K562 (cell line): ENCODE measurements around the gene IQUB. TPM values are rescaled to one million over a fixed set of nuclear protein-coding genes. Genes with fewer than 3 reads are reported as not detected.

Source experiments
- BRF1 ChIP-seq: IDR thresholded peaks from 3 replicates; pipeline ENCODE4 v1.6.1; 2011; ENCODE audit warnings: borderline replicate concordance, mild to moderate bottlenecking; ENCODE audit not compliant: insufficient read length; ENCODE audit errors: extremely low read depth
- LARP7 ChIP-seq: fragments of 450-650 bp; IDR thresholded peaks from 2 replicates; pipeline ENCODE4 v1.6.1; 2016
- PCBP2 ChIP-seq: fragments of 200-400 bp; formaldehyde crosslinking; IDR thresholded peaks from 2 replicates; pipeline ENCODE4 v1.6.1; 2018; ENCODE audit warnings: low read length, low read depth, mild to moderate bottlenecking, moderate library complexity; ENCODE audit not compliant: poor library complexity, severe bottlenecking
- POLR2AphosphoS5 ChIP-seq: IDR thresholded peaks from 2 replicates; pipeline ENCODE4 v1.6.1; 2011; ENCODE audit warnings: mild to moderate bottlenecking, low read depth, low read length, moderate library complexity; ENCODE audit not compliant: control insufficient read depth, insufficient read depth
- PURB ChIP-seq: sonication (generic); formaldehyde crosslinking; IDR thresholded peaks from 2 replicates; pipeline ENCODE4 v1.9.0; 2021; ENCODE audit warnings: low read depth, mild to moderate bottlenecking, missing genetic modification reagents
- RCOR1 ChIP-seq, 2 experiments: IDR thresholded peaks; 2 replicates each; pipeline ENCODE4 v1.6.1; 2012; ENCODE audit warnings: low read depth in 2 of 2, low read length in 2 of 2, borderline replicate concordance in 1 of 2, improper control_type of control experiment in 1 of 2
- SIN3A ChIP-seq, 2 experiments: fragments of 150-350 bp in 1 of 2; IDR thresholded peaks; 2 replicates each; pipeline ENCODE4 v1.6.1; 2011 to 2016; ENCODE audit warnings: borderline replicate concordance in 2 of 2, low read depth in 2 of 2, low read length in 2 of 2, mild to moderate bottlenecking in 2 of 2, moderate library complexity in 2 of 2; ENCODE audit not compliant: control insufficient read depth in 1 of 2
- ZC3H8 ChIP-seq: fragments of 450-650 bp; IDR thresholded peaks from 2 replicates; pipeline ENCODE4 v1.6.1; 2017
- ZNF224 ChIP-seq: sonication (generic); formaldehyde crosslinking; IDR thresholded peaks from 2 replicates; pipeline ENCODE4 v1.8.0; 2022; ENCODE audit warnings: mild to moderate bottlenecking, missing genetic modification reagents
- polyA plus RNA-seq, 8 experiments: library from polyadenylated mRNA; depleted of rRNA in 4 of 8; stranded (reverse) in 5 of 8; unstranded in 3 of 8; fragments of >200 nt; fragmentation: Nextera tagmentation in 2 of 8; fragmentation: Illumina TruSeq in 1 of 8; extraction: Ambion mirVana in 2 of 8; extraction: Trizol in 1 of 8; gene quantifications; 2 replicates each; pipeline versions ENCODE4 v1.2.1 to v1.2.3, GENCODE V29; 2011 to 2014; ENCODE audit warnings: inconsistent platforms in 1 of 8, missing spikeins in 1 of 8
- total RNA-seq, 7 experiments: library from RNA; depleted of rRNA in 6 of 7; stranded (reverse); fragments of >200 nt in 6 of 7; fragmentation: Illumina TruSeq in 2 of 7; extraction: Trizol in 2 of 7; gene quantifications; 2 replicates each; pipeline versions ENCODE4 v1.2.1 to v1.2.3, GENCODE V29; 2011 to 2021; ENCODE audit warnings: low replicate concordance in 1 of 7
- TF ChIP-seq, protein P1 (sequence below): fragments of 200-800 bp; sonication (Bioruptor generic); IDR thresholded peaks from 2 replicates; pipeline ENCODE4 v1.6.1; 2017; ENCODE audit warnings: missing genetic modification characterization, missing compliant biosample characterization
- TF ChIP-seq, protein P2 (sequence below): sonication (generic); formaldehyde crosslinking; IDR thresholded peaks from 2 replicates; pipeline ENCODE4 v1.8.0; 2023; ENCODE audit warnings: mild to moderate bottlenecking, missing genetic modification reagents
- TF ChIP-seq, protein P3 (sequence below): IDR thresholded peaks from 2 replicates; pipeline ENCODE4 v1.6.1; 2016; ENCODE audit warnings: missing genetic modification characterization, missing compliant biosample characterization

Gene IQUB
- total and polyA plus RNA-seq, 9 of the 15 experiments (the other 6 are each of a cell fraction or from before 2014, with no cell fraction given), result 0.62 to 2.6 (median 1.4) TPM

DNA sequence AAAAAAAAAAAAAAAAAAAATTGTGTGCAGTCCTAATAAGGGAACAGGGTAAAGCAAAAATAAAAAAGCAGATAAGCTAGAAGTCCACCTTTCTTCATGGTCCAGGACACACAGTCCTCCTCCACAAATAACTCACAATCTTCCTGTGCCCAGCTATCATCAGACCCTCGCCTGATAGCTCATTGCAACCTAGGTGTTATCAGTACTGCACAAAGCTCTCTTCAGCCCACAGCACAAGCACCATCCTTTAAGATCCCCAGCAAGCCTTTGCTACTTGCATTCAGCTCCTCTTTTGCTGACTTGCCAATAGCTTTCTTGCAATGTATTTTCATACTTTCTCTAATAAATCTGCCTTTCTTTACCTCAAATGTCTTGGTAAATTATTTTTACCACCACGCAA is 18.2 kb upstream of the IQUB start (continued):
- TF ChIP-seq SIN3A (IDR thresholded peaks at IDR 0.05; ENCODE audit: borderline replicate concordance in 2 of 2, control insufficient read depth in 1 of 2, low read depth in 2 of 2, low read length in 2 of 2) (no peak), ZC3H8 (no peak), PCBP2 (no peak), RCOR1 (IDR thresholded peaks at IDR 0.05; ENCODE audit: borderline replicate concordance in 1 of 2, low read depth in 2 of 2, low read length in 2 of 2) (peak in 1 of 2 experiments; percentile 86; a peak in 2 of 4 replicates), POLR2AphosphoS5 (peak; percentile 91), LARP7 (no peak), BRF1 (no peak), PURB (no peak), ZNF224 (CRISPR knock-in tag) (no peak)
- TF ChIP-seq, protein P1, sequence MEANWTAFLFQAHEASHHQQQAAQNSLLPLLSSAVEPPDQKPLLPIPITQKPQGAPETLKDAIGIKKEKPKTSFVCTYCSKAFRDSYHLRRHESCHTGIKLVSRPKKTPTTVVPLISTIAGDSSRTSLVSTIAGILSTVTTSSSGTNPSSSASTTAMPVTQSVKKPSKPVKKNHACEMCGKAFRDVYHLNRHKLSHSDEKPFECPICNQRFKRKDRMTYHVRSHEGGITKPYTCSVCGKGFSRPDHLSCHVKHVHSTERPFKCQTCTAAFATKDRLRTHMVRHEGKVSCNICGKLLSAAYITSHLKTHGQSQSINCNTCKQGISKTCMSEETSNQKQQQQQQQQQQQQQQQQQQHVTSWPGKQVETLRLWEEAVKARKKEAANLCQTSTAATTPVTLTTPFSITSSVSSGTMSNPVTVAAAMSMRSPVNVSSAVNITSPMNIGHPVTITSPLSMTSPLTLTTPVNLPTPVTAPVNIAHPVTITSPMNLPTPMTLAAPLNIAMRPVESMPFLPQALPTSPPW (CRISPR knock-in tag), result 0 out of 2 replicates have a peak, but pooled peaks have one; percentile 3
- TF ChIP-seq, protein P2, sequence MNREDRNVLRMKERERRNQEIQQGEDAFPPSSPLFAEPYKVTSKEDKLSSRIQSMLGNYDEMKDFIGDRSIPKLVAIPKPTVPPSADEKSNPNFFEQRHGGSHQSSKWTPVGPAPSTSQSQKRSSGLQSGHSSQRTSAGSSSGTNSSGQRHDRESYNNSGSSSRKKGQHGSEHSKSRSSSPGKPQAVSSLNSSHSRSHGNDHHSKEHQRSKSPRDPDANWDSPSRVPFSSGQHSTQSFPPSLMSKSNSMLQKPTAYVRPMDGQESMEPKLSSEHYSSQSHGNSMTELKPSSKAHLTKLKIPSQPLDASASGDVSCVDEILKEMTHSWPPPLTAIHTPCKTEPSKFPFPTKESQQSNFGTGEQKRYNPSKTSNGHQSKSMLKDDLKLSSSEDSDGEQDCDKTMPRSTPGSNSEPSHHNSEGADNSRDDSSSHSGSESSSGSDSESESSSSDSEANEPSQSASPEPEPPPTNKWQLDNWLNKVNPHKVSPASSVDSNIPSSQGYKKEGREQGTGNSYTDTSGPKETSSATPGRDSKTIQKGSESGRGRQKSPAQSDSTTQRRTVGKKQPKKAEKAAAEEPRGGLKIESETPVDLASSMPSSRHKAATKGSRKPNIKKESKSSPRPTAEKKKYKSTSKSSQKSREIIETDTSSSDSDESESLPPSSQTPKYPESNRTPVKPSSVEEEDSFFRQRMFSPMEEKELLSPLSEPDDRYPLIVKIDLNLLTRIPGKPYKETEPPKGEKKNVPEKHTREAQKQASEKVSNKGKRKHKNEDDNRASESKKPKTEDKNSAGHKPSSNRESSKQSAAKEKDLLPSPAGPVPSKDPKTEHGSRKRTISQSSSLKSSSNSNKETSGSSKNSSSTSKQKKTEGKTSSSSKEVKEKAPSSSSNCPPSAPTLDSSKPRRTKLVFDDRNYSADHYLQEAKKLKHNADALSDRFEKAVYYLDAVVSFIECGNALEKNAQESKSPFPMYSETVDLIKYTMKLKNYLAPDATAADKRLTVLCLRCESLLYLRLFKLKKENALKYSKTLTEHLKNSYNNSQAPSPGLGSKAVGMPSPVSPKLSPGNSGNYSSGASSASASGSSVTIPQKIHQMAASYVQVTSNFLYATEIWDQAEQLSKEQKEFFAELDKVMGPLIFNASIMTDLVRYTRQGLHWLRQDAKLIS, result peak; percentile 43; the same call in 1 of the 2 replicates
- TF ChIP-seq, protein P3, sequence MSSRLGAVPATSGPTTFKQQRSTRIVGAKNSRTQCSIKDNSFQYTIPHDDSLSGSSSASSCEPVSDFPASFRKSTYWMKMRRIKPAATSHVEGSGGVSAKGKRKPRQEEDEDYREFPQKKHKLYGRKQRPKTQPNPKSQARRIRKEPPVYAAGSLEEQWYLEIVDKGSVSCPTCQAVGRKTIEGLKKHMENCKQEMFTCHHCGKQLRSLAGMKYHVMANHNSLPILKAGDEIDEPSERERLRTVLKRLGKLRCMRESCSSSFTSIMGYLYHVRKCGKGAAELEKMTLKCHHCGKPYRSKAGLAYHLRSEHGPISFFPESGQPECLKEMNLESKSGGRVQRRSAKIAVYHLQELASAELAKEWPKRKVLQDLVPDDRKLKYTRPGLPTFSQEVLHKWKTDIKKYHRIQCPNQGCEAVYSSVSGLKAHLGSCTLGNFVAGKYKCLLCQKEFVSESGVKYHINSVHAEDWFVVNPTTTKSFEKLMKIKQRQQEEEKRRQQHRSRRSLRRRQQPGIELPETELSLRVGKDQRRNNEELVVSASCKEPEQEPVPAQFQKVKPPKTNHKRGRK (tag), result no peak
